HG02678 (cell line): ENCODE measurements around the gene ZBTB48.
"Not testable (repeated sequence)": the region's sequence is repeated elsewhere in the genome, so short reads cannot be mapped to it uniquely, and the experiment has no call there.

ENCODE experiments used
- ATAC-seq: cut with Tn5 transposase; IDR thresholded peaks from one replicate; pipeline ENCODE4 v1.9.1; 2021; ENCODE audit warnings: mild to moderate bottlenecking, moderate library complexity; ENCODE audit not compliant: unreplicated experiment

The ZBTB48 gene

GRCh38 chr1:6631058-6631457 is 51.3 kb downstream of the ZBTB48 start:
- ATAC-seq: no peak

GRCh38 chr1:6632588-6633514 is 53.1 kb downstream of the ZBTB48 start:
- no peak for ATAC-seq

- ATAC-seq: no peak
Observed at GRCh38 chr1:6634371-6635052, 54.7 kb downstream of the ZBTB48 start.

- ATAC-seq: no peak
Observed at GRCh38 chr1:6635161-6635909, 55.5 kb downstream of the ZBTB48 start.

- no peak for ATAC-seq
Observed at GRCh38 chr1:6635910-6636760, 56.3 kb downstream of the ZBTB48 start.

GRCh38 chr1:6636778-6637177 is 57.0 kb downstream of the ZBTB48 start:
- not testable (repeated sequence) for ATAC-seq

- ATAC-seq: no peak
Observed at GRCh38 chr1:6637770-6638169, 58.0 kb downstream of the ZBTB48 start.

GRCh38 chr1:6638226-6638625 is 58.4 kb downstream of the ZBTB48 start:
- no peak for ATAC-seq
